ENCODE results near the gene MYMK.
"Not testable (repeated sequence)": the region's sequence is repeated elsewhere in the genome, so short reads cannot be mapped to it uniquely, and the experiment has no call there.

The MYMK gene, protein sequence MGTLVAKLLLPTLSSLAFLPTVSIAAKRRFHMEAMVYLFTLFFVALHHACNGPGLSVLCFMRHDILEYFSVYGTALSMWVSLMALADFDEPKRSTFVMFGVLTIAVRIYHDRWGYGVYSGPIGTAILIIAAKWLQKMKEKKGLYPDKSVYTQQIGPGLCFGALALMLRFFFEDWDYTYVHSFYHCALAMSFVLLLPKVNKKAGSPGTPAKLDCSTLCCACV

DNA sequence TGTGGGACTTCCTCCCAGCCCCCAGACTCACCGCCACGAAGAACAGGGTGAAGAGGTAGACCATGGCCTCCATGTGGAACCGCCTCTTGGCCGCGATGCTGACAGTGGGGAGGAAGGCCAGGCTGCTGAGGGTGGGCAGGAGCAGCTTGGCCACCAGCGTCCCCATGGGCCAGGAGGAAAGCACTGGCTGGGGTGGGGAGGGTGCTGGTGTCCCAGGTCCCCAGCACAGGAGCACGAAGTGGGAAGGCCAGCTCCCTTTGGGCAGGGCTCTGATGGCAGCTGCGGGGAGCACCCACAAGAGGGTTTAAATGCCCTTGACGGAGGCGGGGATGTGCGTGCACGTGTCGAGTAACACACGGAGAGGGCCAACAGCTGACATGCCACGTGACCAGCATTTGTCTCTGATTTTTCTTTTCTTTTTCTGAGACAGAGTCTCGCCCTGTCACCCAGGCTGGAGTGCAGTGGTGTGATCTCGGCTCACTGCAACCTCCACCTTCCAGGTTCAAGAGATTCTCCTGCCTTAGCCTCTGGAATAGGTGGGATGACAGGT, at the start of gene MYMK:
Gene MYMK, minus strand, starts transcription at position 281 of the 550 bp plus-strand sequence. Its CDS starts 115 bp downstream, at position 166.
- no peak for DNase-seq

DNA sequence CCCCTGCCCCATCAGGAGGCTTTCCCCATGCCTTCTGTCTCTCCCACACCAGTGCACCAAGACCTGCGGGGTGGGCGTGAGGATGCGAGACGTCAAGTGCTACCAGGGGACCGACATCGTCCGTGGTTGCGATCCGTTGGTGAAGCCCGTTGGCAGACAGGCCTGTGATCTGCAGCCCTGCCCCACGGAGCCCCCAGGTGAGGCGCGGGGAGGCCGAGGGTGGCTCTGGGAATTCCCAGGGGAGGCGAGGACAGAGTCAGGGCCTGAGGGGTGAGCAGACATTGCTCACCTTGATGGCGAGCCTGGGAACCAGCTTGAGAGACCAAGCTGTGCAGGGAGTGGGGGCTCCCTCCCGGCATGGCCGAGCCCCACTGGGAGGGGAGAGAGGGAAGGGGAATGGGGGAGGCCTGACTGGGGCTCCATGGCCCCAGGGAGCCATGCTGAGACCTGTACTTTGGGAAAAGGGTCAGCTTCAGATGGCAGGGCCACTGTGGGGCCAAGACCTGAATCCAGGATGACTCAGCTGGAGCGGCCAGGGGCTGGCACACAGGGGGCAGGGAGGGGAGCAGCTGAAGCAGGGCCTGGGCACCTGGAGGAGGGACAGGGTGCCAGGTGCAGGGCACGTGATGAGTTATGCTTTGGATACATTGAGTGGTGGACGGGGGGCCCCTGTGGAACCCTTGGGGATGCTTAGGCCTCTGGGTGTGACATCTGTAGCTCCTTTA, 49.2 kb upstream of the MYMK start:
- DNase-seq: no peak

DNA sequence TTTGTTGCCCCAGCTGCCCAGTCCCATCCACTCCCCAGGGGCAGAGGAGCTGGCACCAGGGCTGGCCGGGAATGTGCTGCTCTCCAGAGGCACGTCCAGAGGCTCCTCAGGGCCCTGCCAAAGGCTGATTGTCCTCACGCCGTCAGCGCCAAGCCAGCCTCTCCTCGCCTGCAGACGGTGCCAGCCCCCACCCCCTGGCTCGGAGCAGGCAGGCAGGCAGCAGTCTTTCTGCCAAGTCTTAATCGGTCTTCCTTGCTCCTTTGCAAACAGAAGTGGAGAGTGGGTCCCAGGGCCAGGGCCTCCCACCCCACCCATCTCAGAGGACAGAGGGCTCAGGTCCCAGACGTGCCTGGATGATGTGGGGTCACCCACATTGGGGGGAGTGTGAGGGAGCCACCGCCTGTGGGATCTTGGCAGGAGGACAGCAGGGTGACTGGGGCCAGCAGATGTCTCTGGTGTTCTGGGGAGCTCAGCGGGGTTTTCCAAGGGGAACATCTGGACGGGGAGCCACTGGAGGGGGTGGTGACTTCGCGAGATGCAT, 48.1 kb upstream of the MYMK start:
- no peak for DNase-seq

DNA sequence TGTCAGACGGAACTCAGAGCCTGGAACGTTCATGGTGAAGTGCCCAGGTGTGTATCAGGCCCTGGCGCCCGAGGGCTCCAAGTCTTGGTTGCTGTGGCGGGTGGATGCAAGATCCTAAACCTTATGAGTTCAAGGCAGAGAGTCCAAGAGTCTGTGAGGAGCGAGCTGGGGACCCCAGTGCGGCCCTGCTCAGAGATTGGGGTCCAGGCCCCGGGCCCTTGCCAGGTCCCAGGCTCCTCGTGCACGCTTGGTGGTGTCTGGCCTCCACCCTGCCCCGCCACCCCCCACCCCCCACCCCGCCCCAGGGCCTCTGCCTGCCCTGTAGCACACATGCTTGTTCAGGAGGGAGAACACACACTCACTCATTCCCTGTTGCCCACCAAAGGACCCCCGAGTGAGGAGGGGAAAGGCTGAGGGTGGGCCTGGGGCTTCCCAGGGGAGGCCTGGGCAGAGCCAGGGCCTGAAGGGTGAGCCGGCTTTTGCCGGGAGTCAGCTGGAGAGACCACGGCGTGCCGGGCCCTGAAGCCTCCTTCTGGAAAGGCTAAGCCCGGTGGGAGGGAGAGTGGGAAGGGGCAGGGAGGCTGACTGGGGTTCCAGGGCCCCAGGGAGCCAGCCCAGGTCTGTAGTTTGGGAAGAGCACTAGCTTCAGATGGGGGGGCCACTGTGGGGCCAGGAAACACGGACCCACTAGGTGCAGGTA, 47.3 kb upstream of the MYMK start:
- no peak for DNase-seq

DNA sequence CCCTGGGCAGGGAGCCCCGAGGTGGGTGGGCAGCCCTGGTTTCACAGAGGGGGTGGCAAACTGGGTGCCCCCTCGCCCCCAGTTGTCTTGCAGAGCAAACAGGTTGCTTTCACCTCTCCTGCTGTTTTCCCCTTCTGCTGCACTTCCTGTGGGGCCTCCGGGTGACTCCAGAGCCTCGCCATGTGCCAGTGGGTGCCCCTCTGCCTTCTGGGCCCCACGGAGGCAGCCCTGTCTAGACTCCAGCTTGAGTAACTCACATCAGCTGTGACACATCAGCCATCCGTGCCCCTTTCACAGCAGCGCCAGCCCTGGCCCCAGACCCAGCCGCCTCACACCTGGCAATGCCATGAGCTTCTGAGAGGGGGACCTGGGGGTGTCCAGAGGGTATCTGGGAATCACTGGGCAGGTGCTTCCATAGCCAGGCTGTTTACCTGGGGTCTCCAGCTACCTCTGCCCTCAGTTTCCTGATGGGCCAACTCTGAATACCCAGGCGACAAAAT, 46.7 kb upstream of the MYMK start:
- no peak for DNase-seq

DNA sequence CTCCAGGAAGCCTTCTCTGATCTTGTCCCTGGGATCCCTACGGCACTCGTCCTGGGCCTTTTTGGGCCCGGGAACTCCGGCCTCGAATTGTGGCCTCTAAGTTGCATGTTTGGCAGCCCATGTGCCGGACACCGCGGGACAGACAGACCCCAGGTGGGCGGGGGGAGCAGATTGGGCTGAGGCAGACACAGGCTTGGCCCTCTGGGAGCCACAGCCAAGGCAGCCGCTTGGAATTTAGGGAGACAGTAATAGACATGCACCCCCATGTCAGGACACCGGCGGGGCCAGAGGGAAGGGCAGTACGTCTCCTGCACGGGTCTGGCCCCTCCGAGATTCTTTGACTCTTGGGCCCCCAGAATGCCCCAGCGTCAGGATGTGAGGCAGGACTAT, 45.9 kb upstream of the MYMK start:
- no peak for DNase-seq

DNA sequence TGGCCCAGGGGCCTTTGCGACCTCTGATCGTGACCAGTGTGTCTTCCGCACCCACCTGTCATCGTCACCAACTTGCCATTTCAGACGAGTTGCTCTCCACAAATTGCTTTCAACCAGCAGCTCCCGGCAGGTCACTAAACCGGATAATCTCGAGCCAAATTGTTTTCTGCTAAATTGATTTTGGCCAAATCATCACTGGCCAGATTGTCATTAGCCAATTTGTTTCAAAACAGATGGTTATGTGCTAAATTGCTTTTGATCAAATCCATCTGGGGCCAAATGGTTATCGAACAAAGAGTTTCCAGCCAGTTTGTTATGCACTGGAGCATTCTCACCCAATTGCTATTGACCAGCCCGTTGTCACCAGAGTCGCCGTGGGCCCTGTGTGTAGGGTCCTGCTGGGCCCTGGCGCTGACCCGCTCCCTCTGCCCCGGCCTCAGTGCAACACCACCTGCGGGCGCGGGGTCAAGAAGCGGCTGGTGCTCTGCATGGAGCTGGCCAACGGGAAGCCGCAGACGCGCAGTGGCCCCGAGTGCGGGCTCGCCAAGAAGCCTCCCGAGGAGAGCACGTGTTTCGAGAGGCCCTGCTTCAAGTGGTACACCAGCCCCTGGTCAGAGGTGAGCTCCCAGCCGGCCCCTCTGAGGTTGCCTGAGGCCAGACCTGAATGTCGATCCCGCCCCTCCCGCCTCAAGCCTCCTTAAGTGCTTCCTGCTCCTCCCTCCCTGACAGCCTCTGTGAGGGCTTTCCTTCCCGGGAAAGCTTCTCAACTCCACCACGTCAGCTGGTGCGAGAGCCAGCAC, 45.3 kb upstream of the MYMK start:
- no peak for DNase-seq

DNA sequence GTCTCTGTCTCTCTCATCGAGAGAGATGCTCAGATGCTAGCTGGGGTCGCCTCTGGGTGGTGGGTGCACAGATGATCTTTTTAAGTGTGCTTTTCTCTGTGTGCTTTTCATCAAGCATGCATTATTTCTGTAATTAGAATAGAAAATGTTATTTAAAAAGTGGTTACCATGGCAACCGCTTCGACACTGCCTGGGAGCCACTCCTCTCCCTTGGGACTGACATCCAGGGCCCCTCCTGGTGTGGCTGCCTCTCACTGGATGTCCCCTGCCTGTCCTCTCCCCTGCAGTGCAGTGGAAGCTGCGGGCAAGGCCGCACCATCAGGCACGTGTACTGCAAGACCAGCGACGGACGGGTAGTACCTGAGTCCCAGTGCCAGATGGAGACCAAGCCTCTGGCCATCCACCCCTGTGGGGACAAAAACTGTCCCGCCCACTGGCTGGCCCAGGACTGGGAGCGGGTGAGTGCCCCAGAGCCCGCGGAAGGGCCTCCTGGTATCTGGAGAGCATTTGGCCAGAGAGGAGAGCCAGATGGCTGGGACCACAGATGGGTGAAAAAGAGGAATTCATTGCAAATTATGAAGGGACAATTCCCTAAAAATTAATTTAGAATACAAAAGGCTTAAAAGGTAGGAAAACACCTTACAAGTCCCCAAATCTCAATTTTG, 44.5 kb upstream of the MYMK start:
- DNase-seq: no peak

DNA sequence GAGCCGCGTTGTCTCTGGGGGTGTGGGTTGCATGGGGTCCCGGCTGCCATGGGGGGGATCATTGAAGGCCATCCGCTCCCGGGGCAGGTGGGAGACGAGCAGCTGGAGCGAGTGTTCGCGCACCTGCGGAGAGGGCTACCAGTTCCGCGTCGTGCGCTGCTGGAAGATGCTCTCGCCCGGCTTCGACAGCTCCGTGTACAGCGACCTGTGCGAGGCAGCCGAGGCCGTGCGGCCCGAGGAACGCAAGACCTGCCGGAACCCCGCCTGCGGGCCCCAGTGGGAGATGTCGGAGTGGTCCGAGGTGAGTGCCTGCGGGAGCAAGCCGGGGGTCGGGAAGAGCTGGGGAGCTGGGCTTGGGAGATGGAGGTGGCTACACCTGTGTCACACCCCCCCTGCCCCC, 43.4 kb upstream of the MYMK start:
- DNase-seq: no peak

DNA sequence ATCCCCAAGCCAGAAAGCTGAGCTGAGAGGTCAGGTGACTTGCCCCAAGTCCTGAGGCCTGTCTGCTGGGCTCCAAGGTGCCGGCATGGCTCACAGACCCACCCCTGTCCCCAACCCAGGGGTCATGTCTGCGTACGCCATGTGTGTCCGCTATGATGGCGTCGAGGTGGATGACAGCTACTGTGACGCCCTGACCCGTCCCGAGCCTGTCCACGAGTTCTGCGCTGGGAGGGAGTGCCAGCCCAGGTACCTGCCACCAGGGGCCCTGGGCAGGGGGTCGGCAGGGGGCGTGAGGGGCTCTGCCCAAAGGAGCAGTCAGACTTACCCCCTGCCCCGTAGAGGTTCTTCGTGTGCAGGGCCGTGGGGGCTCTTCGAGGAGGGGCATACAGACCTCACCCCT, 42.1 kb upstream of the MYMK start:
- DNase-seq: no peak

DNA sequence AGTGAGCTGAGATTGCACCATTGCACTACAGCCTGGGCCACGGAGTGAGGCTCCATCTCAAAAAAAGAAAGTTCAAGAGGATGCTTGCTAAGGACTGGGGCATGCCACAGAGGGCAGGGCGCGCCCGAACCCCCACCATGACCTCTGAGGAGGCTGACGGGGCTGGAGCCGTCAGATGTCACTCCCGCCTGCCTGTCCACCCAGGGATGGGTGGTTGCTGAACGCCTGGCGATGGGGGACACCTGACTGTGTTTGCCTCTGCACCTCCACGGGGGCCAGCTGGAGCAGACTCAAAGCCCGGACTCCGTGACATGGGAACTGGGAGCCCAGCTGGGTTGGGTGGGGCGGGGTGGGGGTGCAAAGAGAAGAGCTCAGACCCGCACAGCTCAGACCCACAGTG, 41.6 kb upstream of the MYMK start:
- no peak for DNase-seq

DNA sequence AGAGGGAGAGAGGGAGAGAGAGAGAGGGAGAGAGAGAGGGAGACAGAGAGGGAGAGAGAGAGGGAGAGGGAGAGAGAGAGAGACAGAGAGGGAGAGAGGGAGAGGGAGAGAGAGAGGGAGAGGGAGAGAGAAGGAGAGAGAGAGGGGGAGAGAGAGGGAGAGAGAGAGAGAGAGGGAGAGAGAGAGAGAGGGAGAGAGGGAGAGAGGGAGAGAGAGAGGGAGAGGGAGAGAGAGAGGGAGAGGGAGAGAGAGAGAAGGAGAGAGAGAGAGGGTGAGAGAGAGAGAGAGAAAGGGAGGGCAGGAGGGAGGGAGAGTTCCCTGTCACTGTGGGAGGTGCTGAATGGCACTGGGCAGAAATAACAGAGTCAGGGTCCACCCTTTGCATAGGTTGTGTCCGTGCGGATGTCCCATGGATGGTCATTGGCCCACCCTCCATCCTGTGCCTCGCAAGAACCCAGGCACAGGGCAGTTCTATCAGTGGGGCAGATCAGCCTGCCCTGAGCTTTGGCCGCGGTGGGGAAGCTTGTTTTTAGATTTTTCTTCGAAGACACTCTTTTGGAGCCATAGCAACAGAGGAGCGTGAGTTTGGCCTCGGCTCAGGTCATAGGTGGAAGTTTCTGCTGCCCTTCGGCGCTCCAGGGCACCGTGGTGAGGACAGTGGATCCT, 39.8 kb upstream of the MYMK start:
- no peak for DNase-seq

DNA sequence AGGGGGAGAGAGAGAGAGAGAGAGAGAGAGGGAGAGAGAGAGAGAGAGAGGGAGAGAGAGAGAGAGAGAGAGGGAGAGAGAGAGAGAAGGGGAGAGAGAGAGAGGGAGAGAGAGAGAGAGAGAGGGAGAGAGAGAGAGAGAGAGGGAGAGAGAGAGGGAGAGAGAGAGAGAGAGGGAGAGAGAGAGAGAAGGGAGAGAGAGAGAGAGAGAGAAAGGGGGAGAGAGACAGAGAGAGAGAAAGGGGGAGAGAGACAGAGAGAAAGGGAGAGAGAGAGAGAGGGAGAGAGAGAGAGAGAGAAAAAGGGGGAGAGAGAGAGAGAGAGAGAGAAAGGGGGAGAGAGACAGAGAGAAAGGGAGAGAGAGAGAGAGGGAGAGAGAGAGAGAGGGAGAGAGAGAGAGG, 39.1 kb upstream of the MYMK start:
- DNase-seq: not testable (repeated sequence)

DNA sequence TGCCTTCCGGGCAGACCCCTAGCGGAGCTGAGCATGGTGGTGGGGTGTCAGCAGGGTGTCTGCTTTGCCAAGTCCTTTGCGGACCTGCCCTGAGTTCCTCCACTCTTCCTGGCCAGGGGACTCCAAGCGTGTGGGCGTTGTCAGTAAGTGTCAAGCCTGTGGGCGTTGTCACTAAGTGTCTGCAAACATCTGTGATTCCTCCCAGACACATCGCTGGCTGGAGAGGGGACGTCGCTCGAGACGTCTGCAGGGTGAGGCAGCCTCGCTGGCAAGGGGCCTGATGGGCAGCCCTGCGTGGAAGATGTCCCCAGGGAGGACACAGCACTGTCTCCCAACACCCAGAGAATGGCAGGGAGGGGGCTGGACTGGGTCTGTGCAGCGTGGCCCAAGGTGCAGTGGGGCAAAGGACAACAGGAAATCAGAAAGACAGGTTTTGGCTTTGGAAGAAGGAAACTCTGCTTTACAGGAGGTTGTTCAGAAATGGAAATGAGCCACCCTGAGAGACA, 38.6 kb upstream of the MYMK start:
- no peak for DNase-seq

DNA sequence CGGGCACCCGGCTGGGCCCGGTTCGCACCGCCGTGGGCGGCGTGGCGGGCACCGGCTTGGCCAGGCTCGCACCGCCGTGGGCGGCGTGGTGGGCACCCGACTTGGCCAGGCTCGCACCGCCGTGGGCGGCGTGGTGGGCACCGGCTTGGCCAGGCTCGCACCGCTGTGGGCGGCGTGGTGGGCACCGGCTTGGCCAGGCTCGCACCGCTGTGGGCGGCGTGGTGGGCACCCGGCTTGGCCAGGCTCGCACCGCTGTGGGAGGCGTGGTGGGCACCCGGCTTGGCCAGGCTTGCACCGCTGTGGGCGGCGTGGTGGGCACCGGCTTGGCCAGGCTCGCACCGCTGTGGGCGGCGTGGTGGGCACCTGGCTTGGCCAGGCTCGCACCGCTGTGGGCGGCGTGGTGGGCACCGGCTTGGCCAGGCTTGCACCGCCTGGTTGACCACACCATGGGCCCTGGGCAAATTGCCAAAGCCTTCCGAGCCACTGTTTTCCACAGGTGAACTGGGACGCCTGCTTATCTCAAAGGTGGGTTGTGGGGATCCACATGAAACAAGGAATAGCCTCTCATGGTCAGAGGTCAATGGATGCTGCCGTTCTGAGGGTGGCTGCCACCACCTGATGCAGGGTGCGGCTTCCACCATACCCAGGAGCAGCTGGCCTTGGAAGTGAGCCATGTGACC, 38.0 kb upstream of the MYMK start:
- no peak for DNase-seq

DNA sequence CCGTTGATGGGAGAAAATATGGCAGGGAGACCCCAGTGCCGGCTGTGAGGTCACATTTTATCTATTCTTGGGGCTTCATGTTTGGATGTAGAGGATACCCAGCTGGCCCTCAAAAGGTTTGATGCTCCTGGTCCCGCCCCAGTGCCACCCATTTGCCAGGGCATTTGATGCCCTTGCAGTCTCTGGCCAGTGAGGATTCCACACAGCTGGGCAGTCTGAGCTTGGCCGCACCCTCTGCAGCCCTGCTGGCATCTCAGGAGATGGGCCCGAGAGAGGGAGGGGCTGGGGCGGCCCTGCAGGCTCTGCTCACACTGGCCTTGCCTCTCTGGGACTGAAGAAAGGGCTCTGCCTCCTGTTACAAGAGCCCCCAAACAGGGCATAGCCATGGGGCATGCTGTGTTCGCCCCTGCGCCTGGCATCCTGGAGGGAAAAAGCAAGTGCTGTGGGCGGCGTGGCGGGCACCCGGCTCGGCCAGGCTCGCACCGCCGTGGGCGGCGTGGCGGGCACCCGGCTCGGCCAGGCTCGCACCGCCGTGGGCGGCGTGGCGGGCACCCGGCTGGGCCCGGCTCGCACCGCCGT, 37.3 kb upstream of the MYMK start:
- no peak for DNase-seq

DNA sequence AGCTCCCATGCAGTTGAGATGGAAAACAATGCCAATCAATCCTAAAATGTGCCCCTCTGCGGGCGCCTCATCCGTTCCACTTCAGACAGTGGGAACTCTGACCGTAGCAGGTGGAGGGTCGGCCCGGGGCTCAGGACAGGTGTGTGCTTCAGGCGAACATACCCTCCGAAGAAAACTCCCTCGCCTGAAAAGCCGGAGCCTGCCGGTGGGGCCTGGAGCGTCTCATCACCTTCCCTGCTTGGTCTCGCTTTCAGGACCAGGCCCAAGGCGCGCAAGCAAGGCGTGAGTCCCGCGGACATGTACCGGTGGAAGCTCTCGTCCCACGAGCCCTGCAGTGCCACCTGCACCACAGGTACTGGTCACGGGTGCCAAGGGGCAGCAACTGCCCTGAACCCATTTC, 36.2 kb upstream of the MYMK start:
- DNase-seq: no peak

DNA sequence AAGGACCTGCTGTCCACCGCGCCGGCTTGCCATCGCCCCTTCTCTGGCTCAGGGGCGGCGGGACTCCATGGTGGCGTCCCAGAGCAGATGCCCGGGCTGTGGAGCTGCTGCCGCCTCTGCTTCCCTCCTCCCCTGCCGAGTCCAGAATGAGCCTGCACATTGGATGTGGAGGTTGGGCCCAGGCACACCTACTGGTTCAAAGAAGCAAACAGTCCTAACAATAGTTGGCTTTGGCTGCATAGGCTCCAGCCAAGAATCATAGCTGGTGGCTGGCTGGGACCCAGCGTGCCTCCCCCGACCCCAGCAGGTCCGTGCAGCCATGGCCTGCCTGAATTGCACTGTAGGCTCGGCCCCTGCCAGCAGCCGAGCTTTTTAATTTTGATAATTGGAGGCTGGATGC, 35.6 kb upstream of the MYMK start:
- no peak for DNase-seq

DNA sequence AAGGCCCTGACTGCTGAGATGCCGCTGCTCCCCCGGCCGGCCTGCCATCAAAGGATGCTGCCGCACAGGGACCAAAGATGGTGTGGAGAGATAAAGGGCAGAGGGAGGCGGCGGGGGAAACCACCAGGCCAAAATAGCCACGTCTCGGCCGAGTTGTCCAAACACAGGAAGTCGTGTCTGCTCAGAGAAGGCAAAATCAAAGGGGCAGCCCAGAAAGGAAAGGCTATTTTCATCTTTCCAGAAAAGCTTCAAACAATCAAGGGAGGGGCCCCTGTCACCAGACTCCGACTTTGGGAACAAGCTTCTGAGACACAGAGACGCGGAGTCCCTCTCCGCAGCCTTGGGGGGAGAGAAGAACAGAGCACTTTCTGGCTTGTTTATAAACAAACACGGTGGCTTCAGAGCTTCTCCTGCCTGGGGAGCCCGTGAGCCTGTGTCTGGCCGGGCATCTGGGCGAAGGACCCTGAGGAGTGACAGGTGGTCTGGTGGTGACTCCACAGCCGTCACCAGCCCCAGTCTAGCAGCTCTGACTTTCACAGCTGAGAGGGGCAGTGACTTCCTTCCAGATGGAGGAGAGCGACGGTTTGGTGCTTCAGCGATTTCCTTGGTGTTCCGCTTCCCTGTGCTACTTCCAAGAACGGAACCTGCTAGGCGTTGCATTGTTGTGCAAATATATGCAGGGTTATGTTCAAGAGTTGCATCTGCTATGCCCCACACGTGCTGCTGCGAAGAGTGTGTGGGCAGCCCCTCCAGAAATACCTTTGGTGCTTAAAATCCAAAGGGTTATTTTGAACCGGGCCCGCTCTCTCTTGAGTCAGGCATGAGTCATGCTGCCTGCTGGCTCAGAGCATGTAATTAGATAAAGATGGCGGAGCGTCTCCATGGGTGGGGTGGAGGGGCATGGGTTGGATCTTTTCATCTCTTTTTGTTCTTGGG, 33.7 kb upstream of the MYMK start:
- DNase-seq: no peak
